ENCODE data around the gene ECE1.
A peak's percentile ranks its signal among the peaks of the same experiment; 100 is the strongest.

The ECE1 gene

GRCh38 chr1:21238141-21238800, 52.0 kb downstream of the ECE1 start:
- in situ Hi-C loops (cut with MboI; ENCODE audit: low pct_unique_long_range_greater_than_20kb, low sequenced_read_pairs, unreplicated experiment), result no loop called here
- DNase-seq (ENCODE audit: low spot score), result no peak
- TF ChIP-seq CTCF (IDR thresholded peaks at IDR 0.05; ENCODE audit: extremely low read depth, insufficient read depth, missing control alignments), result no peak

DNA sequence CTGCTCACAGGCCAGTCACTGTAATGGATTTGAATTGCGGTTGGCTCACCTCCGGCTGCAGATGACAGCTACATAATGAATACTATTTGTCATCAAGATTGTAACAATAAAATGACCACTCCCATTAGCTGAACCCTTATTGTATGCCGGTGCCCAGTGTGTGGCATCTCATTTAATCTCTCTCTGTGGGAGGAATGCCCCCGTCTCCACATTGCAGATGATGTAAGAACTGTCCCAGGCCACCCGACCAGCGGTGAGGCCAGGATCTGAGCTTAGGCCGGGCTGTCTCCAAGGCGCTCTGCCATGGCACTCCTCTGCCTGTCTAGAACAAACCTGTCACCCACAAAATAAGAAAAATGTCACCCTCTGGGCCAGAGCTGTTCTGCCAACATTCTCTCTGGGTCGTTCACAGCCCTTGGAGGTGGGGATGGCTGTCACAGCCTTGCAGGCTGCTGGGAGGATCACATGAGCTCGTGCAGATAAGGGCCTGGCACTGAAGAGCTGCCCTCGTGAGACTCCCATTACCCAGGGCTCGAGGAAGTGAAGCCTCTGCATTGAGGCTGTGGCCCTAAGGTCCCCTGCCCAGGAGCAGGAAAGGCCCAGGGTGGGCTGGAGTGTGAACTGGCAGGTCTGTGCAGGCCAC, 52.7 kb downstream of the ECE1 start:
- in situ Hi-C loops (cut with MboI; ENCODE audit: low pct_unique_long_range_greater_than_20kb, low sequenced_read_pairs, unreplicated experiment), result no loop called here

GRCh38 chr1:21236178-21236577, 54.1 kb downstream of the ECE1 start:
- DNase-seq (ENCODE audit: low spot score), result no peak
- TF ChIP-seq CTCF (IDR thresholded peaks at IDR 0.05; ENCODE audit: extremely low read depth, insufficient read depth, missing control alignments), result no peak
- in situ Hi-C loops (cut with MboI; ENCODE audit: low pct_unique_long_range_greater_than_20kb, low sequenced_read_pairs, unreplicated experiment), result no loop called here

More for the DNA sequence above, 52.7 kb downstream of the ECE1 start:
- no peak for DNase-seq (ENCODE audit: low spot score)
- TF ChIP-seq CTCF (IDR thresholded peaks at IDR 0.05; ENCODE audit: extremely low read depth, insufficient read depth, missing control alignments), result no peak

DNA sequence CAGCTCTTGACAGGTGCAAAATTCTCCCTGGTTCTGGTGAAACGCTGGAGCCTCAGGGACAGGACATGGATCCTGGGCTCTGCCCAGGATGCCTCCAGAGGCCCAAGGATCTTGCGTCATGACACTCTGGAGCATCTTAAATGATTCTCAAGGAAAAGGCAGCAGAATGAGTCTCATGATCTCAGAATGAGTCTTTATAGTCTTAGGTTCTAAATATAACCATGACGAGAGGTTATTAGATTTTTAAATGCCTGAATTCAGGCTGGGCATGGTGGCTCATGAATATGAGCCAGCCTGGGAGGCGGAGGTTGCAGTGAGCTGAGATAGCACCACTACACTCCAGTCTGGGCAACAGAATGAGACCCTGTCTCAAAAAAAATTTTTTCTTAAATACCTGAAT, 55.5 kb downstream of the ECE1 start:
- DNase-seq (ENCODE audit: low spot score), result no peak
- no peak for TF ChIP-seq CTCF (IDR thresholded peaks at IDR 0.05; ENCODE audit: extremely low read depth, insufficient read depth, missing control alignments)
- in situ Hi-C loops (cut with MboI; ENCODE audit: low pct_unique_long_range_greater_than_20kb, low sequenced_read_pairs, unreplicated experiment), result no loop called here

- in situ Hi-C loops (cut with MboI; ENCODE audit: low pct_unique_long_range_greater_than_20kb, low sequenced_read_pairs, unreplicated experiment), result no loop called here
- no peak for DNase-seq (ENCODE audit: low spot score)
- TF ChIP-seq CTCF (IDR thresholded peaks at IDR 0.05; ENCODE audit: extremely low read depth, insufficient read depth, missing control alignments), result no peak
Observed at GRCh38 chr1:21233490-21233889, 56.8 kb downstream of the ECE1 start.

- peak; percentile 63 for TF ChIP-seq CTCF (IDR thresholded peaks at IDR 0.05; ENCODE audit: extremely low read depth, insufficient read depth, missing control alignments)
- DNase-seq (ENCODE audit: low spot score), result peak; percentile 66
- in situ Hi-C loops (cut with MboI; ENCODE audit: low pct_unique_long_range_greater_than_20kb, low sequenced_read_pairs, unreplicated experiment), result no loop called here
Observed at GRCh38 chr1:21232044-21232443, 58.2 kb downstream of the ECE1 start.

Measured in GM13977 (cell line).